Femur (tissue), 1 donor: ENCODE data around the gene CYBA.
A peak's percentile ranks its signal among the peaks of the same experiment; 100 is the strongest.
"Not testable (repeated sequence)": the region's sequence is repeated elsewhere in the genome, so short reads cannot be mapped to it uniquely, and the experiment has no call there.

Experiments
- DNase-seq: peaks from one replicate; pipeline ENCODE4 v3.0.0-alpha.2; 2017

CYBA gene

DNA sequence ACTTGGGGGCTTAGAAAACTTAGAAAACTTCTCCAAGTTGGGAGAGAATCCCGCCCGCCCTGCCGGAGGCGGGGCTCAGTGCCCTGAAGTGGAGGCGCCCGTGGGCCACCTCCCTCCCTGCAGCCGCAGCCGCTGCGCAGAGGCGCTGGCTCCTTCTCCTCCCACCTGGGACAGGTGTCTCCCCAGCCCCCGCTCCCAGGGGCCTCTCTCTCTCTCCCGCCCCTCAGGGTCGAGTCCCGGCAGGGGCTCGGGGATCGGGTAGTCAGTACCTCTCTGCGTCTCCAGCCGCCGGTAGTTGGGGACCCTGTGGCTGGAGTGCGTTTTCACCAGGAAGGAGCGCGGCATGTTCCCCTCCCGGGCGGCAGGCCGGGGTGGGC is 35.2 kb upstream of the CYBA start:
- DNase-seq: no peak

DNA sequence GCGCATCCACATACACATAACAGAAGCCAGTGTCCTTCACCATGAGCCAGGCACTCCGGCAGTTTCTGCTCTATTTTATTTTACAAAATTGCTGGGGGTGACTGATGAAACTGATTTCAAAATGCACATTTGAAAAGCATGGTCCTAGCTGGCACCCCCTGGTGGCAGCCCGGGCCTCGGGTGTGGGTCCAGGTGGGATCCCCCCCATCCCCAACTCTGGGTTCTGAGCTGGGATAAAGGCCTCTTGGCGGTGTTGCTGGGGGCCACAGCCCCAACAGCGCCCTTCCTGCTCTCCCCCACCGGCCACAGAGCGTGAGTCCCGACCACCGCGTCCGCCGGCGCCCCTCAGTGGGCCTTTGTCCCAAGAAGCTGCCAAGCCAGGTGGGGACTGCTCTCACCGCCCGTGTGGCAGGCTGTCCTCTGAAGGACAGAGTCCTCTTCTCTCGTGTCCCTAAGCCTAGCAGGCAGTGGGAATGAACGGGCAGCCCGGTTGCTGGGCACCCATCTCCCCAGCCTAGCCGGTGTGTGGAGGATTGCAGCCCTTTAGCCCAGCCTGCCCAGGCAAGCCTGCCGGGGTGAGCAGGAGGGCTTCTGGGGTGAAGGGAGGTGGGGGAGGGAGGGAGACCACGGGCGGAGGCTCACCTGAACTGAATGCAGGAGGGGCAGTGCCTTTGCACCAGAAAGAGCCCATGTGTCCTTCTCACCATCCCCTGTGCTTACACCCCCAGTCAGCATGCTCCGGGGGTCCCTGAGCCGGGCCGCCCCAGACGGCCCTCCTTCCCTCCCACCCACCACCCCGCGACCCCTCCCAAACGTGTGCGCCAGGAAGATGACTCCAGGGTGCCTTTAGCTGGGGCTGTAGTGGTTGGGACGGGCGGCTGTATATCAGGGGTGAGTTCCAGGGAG is 34.6 kb upstream of the CYBA start:
- DNase-seq: no peak

DNA sequence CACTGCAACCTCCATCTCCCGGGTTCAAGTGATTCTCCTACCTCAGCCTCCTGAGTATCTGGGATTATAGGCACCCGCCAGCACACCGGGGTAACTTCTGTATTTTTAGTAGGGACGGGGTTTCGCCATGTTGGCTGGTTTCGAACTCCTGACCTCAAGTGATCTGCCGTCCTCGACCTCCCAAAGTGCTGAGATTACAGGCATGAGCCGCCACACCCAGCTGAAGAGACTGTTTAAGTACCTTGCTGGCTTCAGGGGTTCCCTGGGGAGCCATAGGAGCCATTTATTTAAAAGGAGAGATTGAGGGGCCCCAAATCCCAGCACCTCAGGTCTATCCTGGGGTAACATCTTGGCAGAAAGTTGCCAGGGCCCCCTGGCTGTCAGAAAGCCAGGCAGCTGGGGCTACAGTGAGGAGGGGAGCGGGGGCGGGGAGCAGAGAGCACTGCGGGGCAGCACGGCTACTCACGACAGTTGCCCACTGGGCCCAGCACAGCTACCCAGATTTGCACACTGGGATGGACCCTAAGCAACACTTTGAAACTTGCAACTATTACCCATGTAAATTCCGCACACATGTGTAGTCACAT is 33.8 kb upstream of the CYBA start:
- no peak for DNase-seq

DNA sequence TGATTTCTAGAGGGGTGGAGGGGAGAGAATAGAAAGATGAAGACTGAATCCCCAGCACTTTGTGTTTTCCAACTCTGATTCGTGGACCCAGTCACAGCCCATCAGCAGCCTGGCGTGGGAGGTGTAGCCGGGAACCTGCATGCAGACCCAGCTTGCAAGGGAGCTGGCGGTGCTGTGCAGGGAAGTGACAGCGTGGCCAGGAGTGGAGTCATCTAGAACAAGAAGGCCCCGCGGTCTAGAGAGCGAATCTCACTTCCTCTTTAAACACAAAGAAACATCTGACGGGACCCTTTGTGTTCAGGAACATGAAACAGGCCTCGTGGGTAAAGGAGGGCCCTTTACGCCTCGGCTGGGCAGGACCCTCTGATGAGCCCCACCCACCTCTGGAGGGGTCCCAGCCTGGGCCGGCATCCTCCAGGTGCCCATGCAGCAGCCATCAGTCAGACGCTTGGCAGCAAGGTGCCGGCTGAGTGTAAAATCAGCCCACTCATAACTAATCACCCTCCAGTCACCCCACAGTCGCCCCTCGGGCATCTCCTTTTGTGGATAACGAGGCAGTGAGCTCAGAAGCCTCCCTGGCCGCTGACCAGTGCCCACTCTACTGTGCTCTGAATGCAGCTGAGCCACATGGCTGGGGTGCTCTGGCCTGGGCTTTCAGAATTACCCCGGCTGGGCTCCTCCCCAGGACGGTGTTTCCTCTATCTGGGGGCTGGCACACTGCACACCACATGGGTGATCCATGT is 31.0 kb upstream of the CYBA start:
- no peak for DNase-seq

DNA sequence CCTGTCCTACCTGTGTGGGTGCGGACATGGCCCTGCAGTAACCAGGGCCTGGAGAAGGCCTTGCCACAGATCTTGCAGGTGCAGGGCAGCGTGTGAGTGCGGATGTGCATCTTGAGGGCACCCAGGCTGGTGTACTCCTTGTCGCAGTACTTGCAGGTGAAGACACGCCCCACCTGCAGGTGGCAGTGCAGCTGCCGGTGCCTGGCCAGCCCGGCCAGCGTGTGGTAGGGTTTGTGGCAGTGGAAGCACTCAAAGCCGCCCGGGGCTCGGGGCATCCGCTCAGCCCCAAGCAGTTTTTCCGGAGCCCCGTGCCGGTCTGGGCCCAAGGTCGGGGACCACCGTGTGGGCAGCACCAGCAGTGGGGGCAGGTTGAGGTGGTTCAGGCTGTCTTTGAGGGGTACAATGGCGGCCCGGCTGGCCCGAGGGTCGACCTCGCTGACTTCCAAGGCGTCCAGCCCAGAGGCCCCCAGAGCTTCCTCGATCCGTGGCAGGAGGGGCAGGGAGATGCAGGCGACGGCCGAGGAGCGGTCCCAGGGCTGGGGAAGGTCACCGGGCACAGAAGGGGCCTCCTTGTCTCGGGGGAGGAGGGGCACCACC is 30.3 kb upstream of the CYBA start:
- DNase-seq: no peak

DNA sequence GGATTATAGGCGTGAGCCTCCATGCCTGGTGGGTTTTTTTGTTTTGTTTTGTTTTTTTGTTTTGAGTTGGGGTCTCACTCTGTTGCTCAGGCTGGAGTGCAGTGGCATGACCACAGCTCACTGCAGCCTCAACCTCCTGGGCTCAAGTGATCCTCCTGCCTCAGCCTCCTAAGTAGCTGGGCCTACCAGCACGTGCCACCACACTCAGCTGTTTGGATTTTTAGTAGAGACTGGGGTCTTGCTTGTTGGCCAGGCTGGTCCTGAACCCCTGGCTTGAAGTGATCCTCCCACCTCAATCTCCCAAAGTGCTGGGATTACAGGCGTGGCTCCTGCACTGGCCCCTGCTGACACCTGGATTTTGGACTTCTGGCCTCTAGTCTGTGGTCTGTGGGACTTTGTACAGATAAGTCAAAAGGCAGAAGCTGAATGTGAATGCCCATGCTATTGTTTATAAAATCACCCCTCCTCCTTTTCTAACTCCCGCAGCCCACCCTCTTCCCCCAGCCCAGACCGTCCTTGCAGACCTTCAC is 29.8 kb upstream of the CYBA start:
- DNase-seq: no peak

DNA sequence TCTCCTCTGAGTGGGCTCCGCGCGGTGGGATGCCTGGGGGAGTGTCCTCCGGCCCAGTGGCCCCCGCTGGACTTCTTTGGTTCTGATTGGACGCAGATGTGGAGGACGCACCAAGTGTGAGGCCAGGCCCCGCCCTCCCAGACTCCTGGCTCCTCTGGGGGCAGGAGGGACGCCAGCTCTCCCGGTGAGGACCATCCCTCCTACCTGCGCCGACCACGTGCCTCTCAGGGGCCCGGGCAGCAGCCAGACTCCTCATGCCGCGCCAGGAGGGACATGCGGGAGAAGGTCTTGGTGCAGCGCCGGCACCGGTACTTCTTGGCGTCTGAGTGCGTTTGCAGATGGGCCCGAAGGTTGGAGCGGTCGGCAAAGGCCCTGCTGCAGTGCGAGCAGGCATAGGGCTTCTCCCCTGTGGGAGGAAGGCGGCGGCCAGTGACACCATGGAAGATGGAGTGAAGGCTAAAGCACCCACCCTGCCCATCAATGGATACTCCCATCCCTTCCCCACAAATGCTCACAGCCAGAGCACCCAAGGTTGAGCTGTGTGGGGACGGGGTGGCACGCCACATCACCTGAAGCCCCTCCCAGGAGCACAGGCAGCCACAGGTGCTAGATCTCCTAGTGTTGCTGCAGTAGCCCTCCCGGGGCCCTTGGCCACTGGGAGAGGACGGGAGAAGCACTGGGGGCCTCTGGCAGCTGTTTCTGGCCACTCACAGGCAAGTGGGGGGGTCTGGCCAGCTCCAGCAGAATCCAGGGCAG is 27.5 kb upstream of the CYBA start:
- no peak for DNase-seq

DNA sequence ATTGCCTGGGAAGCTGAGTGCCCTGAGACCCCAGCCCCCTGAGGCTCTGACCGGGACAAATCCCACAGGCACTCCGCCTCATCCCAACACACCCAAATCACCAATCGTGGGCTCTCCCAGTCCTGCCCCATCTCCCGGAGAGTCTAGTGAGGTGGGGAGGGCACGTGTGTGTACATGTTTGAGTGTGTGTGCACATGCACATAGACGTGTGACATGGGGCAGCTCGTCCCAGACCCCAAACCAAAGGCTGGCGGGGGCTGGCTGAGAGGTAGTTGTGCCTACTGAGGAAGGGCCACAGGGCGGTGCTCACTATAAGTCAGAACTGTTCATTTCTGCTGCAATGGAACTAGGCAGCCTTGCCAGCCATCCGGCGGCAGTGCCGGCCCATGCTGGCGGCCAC is 26.9 kb upstream of the CYBA start:
- DNase-seq: no peak

DNA sequence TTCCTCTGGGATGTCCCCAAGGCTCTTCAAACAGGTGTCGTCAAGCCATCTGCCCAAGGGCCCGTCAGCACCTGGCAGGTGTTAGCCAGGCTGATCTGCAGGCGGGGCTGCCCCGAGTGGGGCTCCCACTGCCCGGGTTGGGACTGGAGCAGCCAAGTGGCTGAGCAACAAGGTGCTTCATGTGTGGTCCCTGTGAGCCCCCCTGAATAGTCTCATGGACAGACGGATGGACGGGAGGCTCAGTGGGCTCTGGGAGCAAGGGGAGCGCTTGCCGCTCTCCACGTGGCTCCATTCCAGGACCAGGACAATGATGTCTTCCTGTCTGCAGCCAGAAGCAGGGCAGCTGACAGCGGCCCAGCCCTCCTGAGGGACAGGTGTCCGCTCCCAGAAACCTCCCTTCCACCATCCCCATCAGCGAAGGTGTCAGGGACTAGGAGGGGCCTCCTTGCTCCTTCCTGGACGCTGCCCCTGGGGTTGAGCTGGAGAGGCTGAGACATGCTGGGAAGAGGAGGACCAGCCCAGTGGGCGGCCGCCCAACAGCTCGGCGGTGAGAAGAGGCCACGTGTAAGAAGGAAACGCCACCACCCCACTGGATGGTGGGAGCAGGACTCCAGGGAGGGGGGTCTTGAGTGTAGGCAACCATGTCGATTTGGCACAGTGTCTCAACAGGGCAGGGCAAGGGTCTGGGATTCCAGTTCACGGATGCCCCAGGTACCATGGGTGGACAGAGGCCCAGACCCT is 25.8 kb upstream of the CYBA start:
- no peak for DNase-seq

DNA sequence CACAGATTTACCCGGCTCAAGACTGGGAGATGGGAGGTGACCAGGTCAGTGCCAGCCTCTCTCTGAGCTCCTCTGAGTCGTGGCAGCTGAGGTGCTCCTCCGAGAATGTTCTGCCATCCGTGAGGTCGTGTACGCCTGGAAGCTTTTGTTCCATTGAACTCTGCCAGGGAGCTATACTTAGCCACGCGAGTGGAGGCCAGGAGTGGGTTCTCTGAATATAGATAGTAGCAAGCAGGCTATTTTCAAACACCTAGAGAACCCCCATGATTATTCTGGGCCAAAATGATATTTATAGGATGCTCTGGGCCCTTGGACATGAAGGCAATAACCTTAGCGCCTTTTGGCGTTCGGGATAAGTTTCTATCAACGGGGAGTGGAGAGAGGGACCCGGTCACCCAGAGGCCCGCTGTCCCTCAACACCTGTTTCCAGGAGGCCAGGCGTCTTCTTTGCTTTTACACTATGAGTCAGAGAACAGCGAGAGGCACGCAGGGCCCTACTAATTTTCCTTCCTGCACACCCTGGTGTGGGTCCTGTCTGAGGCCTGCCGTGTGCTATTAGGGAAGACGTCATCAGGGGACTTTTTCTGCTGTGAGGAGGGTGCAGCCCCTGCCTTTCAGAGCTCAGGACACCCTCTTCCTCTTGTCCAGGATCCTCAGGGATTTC is 23.0 kb upstream of the CYBA start:
- no peak for DNase-seq

DNA sequence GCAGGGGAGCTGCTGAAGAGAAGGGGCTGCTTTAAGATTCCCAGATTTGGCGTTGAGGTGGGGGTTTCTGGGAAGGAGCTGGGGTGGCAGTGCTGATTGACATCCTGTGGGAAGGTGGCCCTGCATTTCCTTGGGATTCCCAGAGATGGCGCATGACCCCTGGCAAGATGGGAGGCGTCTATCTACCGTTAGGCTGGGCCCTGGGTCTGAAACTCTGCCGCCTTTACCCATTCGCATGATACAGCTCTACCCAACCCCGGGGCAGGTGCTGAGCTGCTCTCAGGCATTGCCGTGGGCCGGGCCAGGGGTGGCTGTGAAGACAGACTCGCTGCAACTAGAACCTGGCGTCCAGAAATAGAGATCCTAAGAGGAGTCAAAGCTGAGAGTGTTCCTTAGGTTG is 21.9 kb upstream of the CYBA start:
- no peak for DNase-seq

DNA sequence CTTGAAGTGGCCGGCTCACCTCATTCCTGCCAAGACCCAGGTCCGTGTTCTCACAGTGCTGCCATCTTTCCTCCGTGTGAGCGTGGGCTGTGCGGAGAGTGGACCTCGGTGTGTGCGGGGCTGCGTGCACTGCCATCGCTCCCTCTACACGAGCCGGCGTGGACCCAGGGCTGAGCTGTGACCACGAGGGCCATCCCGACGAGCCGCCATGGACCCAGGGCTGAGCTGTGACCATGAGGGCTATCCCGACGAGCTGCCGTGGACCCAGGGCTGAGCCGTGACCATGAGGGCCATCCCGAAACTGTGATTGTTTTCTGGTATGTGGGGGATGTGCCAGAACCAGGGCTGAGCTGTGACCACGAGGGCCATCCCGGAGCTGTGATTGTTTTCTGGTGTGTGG is 21.0 kb upstream of the CYBA start:
- DNase-seq: no peak

DNA sequence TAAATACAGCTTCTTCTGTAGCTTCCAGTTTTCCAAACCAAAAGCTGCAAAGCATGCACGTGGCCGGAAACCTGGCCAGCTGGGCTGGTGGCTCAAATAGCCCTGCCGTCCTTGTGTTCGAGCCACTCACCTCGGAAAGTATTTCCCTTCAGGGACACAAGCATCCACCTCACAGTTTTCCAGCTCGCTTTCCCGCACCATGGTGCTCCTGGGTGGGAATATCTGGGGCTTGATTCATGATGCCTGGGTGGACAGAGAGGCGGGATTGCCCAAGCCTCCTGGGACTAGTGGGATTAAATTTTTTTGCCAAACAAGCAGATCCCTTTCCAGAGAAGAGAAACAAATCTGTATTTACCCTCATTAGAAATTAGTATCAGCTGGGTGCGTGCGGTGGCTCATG is 19.1 kb upstream of the CYBA start:
- DNase-seq: no peak

DNA sequence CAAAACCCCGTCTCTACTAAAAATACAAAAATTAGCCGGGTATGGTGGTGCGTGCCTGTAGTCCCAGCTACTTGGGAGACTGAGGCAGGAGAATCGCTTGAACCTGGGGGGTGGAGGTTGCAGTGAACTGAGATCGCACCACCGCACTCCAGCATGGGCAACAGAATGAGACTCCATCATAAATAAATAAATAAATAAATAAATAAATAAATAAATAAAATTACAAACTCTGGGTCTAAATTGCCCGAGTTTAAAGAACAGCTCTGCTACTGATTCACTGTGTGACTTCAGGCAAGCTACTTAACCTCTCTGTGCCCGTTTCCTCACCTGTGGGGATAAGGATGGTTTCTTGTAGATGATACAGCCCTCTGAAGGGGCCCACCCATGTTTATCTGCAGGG is 18.6 kb upstream of the CYBA start:
- not testable (repeated sequence) for DNase-seq

DNA sequence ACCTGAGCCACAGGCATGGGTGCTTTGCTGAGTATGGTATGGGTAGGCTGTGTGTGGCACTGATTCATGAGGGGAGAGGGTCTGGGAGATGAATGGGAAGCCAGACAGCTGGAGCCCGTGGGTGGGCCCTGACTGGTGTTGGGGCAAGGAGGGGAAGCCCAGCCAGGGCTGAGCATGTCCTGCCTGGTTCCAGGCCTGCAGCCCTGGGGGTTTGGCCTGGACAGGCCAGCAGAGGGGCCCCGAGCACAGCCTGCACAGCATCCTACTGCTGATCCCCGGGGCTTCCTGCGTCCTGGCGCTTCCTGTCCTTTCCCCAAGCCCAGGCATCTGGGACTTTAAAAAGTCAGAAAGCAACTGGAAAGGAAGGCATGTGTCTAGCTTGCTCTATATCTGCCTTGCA is 16.6 kb upstream of the CYBA start:
- no peak for DNase-seq

DNA sequence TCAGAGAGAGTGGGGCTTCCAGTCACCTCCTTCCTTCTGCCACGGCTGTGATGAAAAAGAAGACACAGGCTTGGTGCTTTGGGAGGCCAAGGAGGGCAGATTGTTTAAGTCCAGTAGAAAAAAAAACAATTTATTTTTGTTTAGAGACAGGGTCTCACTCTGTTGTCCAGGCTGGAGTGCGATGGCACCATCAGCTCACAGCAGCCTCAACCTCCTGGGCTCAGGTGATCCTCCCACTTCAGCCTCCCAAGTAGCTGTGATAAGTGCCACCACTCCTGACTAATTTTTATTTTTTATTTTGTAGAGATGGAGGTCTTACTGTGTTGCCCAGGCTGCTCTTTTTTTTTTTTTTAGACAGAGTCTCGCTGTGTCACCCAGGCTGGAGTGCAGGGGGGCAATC is 14.7 kb upstream of the CYBA start:
- DNase-seq: no peak

DNA sequence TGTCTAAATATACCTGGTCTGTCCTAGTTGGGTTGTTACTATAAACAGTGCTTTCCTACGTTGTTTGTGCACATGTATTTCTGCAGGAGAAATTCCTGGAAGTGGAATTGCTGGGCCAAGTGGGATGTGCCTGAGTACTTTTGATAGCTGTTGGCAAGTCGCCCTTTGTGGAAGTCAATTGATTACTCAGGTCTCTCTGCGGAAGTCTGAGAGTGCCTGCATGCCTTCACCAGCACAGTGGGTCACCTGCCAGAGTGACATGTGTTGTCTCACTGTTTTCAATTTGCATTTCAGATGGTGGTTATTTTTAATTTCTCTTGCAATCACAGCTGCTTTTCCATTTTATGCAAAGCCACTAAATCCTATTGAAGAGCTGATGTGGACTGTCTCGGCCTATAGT is 14.3 kb upstream of the CYBA start:
- DNase-seq: no peak

DNA sequence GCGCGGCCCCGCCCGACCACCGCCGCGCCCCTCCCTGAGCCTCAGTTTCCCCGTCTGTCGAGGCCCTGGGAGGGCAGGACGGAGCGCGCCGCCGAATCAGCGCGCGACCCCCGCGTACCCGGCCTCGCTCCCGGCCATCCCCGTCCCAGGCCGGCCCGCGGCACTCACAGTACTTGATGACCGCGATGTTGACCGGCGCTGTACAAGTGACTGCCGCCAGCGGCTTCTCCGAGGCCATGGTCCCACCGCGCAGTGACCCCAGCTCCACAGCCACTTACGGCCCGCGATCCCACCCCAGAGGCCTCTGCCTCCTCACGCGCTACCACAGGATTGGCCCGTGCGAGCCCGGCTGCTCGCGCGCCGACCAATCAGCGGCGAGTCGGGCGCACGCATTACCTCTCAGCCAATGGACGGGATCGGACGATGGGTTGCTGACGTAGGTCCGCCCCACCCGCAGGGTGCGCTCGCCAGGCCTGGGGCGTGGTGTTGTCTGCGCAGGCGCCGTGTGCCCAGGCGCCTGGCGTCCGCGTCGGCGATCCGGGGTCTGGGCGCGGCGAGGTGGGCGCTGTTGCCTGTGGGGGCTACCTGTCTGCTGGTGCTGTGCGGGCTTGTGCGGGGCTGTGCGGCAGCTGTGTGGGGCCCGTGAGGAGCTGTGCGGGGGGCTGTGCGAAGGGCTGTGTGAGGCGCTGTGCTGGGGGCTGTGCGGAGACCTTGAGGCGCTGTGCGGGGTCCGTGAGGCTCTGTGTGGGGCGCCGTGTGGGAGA is 12.2 kb upstream of the CYBA start, which contains the start of gene MVD:
Gene MVD (minus strand): TSS at position 249 of the 764 bp plus-strand sequence. CDS start 11 bp downstream, at position 238.
- DNase-seq: peak; percentile 99

DNA sequence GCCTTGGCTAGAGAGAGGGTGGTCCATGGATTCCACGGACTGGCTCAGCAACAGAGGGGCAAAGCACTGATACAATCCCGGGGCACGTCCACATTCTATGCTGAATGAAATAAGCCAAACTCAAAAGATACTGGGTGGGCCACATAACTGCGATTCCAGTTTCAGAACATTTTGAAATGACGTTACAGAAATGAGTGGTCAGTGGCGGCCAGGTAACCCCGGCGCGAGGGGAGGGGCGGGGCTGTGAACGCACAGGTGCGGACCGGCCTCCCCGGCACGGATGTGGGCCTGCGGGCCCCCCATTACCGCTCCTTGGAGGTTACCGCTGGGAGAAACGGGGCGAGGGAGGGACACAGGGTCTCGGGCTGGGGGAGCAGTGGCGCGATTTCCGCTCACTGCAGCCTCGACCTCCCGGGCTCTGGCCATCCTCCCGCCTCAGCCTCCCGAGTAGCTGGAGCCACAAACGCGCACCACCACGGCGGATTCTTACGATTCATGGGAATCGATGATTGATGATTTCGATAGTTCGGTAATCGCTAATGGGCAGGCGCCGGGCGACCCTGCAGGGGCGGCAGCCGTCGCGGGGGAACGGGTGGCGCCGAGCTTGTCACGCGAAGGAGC is 11.5 kb upstream of the CYBA start:
- no peak for DNase-seq

DNA sequence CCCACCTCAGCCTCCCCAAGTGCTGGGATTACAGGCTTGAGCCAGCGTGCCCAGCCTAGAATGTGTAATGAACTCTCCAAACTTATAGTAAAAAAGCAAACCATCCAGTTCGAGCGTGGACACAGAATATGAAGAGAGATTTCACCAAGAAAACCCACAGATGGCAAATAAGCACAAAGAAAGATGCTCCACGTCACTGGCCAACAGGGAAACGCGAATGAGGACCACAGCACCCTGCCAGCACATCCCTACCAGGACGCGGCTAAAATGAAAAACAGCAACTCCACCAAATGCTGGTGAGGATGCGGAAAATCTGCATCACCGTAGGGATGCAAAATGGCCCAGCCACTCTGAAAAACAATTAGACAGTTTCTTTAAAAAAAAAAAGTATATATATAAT is 10.6 kb upstream of the CYBA start:
- no peak for DNase-seq
